SK-N-SH (cell line): ENCODE data around the gene VPS26B. TPM values are rescaled to one million over a fixed set of nuclear protein-coding genes. Genes with fewer than 3 reads are reported as not detected.
A peak's percentile ranks its signal among the peaks of the same experiment; 100 is the strongest.

ENCODE experiments used
- CTCF ChIA-PET: fragments of 300-600, 350-600 bp; formaldehyde crosslinking; extraction: SDS; loops from one replicate; lab custom pipeline; 2021; lab: Yijun Ruan, JAX
- POLR2A ChIA-PET: fragments of 350-600 bp; sonication (Branson Sonifier 250); formaldehyde crosslinking; extraction: SDS; loops from one replicate; lab custom pipeline; 2020; ENCODE audit warnings: antibody characterized with exemption, inconsistent platforms; lab: Yijun Ruan, JAX
- DNase-seq: peaks from one replicate; pipeline ENCODE4 v3.0.0; 2012
- H2AFZ ChIP-seq: fragments of 200-600 bp; sonication (generic); 2 replicates; pipeline ENCODE4 v1.8.1; 2016; ENCODE audit warnings: antibody characterized with exemption, mild to moderate bottlenecking, low read depth
- H3F3A ChIP-seq: fragments of 200-600 bp; sonication (generic); replicated peaks from 2 replicates; pipeline ENCODE3; 2016; ENCODE audit warnings: antibody characterized with exemption, mild to moderate bottlenecking; ENCODE audit not compliant: insufficient read depth
- H3K27ac ChIP-seq, 2 experiments: fragments of 200-500 bp in 1 of 2; fragments of 200-600 bp in 1 of 2; sonication (Bioruptor generic) in 1 of 2; sonication (generic), shearing (Covaris generic) in 1 of 2; 2 replicates each; pipeline versions ENCODE4 v1.5.1 to v1.6.1; 2014 to 2016; ENCODE audit warnings: low read depth in 2 of 2, inconsistent platforms in 1 of 2, low read length in 1 of 2, mild to moderate bottlenecking in 1 of 2, mixed read lengths in 1 of 2
- H3K27me3 ChIP-seq: fragments of 200-600 bp; sonication (generic), shearing (Covaris generic); 2 replicates; pipeline ENCODE4 v1.6.1; 2016; ENCODE audit warnings: mixed run types; ENCODE audit not compliant: insufficient read depth
- H3K36me3 ChIP-seq, 2 experiments: fragments of 200-500 bp in 1 of 2; fragments of 200-600 bp in 1 of 2; sonication (Bioruptor generic) in 1 of 2; sonication (generic) in 1 of 2; replicated peaks in 1 of 2; 2 replicates each; pipeline versions ENCODE3 to v1.5.1; 2014 to 2016; ENCODE audit warnings: low read length in 1 of 2, mild to moderate bottlenecking in 1 of 2; ENCODE audit not compliant: insufficient read depth in 2 of 2, control insufficient read depth in 1 of 2
- H3K4me1 ChIP-seq, 2 experiments: fragments of 200-500 bp in 1 of 2; fragments of 200-600 bp in 1 of 2; sonication (Bioruptor generic) in 1 of 2; sonication (generic), shearing (Covaris generic) in 1 of 2; 2 replicates each; pipeline versions ENCODE4 v1.5.1 to v1.6.1; 2014 to 2016; ENCODE audit warnings: low read depth in 1 of 2, low read length in 1 of 2, mixed run types in 1 of 2; ENCODE audit not compliant: insufficient read depth in 2 of 2, control insufficient read depth in 1 of 2
- H3K4me2 ChIP-seq: fragments of 200-600 bp; sonication (generic), shearing (Covaris generic); 2 replicates; pipeline ENCODE4 v1.6.1; 2017; ENCODE audit warnings: mixed run types
- H3K4me3 ChIP-seq, 2 experiments: fragments of 200-500 bp in 1 of 2; fragments of 200-600 bp in 1 of 2; sonication (Bioruptor generic) in 1 of 2; sonication (generic), shearing (Covaris generic) in 1 of 2; 2 replicates each; pipeline versions ENCODE4 v1.5.1 to v1.8.1; 2014 to 2016; ENCODE audit warnings: low read depth in 2 of 2, inconsistent platforms in 1 of 2, low read length in 1 of 2, mild to moderate bottlenecking in 1 of 2, mixed read lengths in 1 of 2, moderate library complexity in 1 of 2
- H3K79me2 ChIP-seq: fragments of 200-600 bp; sonication (generic); 2 replicates; pipeline ENCODE4 v1.8.1; 2017; ENCODE audit warnings: mild to moderate bottlenecking; ENCODE audit not compliant: insufficient read depth
- H3K9ac ChIP-seq: fragments of 200-600 bp; sonication (generic); 2 replicates; pipeline ENCODE4 v1.6.1; 2017; ENCODE audit warnings: mixed run types
- H3K9me2 ChIP-seq: fragments of 200-600 bp; sonication (generic); 2 replicates; pipeline ENCODE4 v1.6.1; 2017; ENCODE audit warnings: mixed run types
- H3K9me3 ChIP-seq: fragments of 200-600 bp; sonication (generic); 2 replicates; pipeline ENCODE4 v1.6.1; 2017; ENCODE audit warnings: mixed run types, mild to moderate bottlenecking, moderate library complexity
- H4K20me1 ChIP-seq: fragments of 200-600 bp; sonication (generic); 2 replicates; pipeline ENCODE4 v1.6.1; 2017; ENCODE audit warnings: mild to moderate bottlenecking, mixed run types; ENCODE audit not compliant: insufficient read depth
- CHD2 ChIP-seq: fragments of 150-350 bp; IDR thresholded peaks from 2 replicates; pipeline ENCODE4 v1.6.1; 2018; ENCODE audit warnings: low read length; ENCODE audit not compliant: partially characterized antibody
- ELF1 ChIP-seq: IDR thresholded peaks from 2 replicates; pipeline ENCODE4 v1.4.0; 2012
- IRF3 ChIP-seq: fragments of 150-350 bp; IDR thresholded peaks from 2 replicates; pipeline ENCODE4 v1.6.1; 2016; ENCODE audit warnings: mild to moderate bottlenecking, low read depth, low read length
- JUND ChIP-seq: IDR thresholded peaks from 2 replicates; pipeline ENCODE4 v1.4.0; 2012
- MXI1 ChIP-seq: IDR thresholded peaks from 2 replicates; pipeline ENCODE4 v1.6.1; 2012; ENCODE audit warnings: mild to moderate bottlenecking, low read depth, low read length, improper control_type of control experiment
- RAD21 ChIP-seq: IDR thresholded peaks from 2 replicates; pipeline ENCODE4 v1.6.1; 2012; ENCODE audit warnings: mild to moderate bottlenecking, low read length
- USF2 ChIP-seq: fragments of 150-350 bp; IDR thresholded peaks from 2 replicates; pipeline ENCODE4 v1.6.1; 2017; ENCODE audit warnings: antibody characterized with exemption, low read length, low read depth, borderline replicate concordance
- WGBS: methylation state at CpG from one replicate; pipeline ENCODE4 v1.1.6; 2017; ENCODE audit warnings: low lambda C conversion rate; 5-methylcytosine and 5-hydroxymethylcytosine counted together
- polyA plus RNA-seq, 3 experiments: library from polyadenylated mRNA; depleted of rRNA; stranded (reverse); fragments of >200 nt; gene quantifications; 2 replicates each; pipeline ENCODE4 v1.2.3, GENCODE V29; 2012
- TF ChIP-seq, protein P1 (sequence below): IDR thresholded peaks from 2 replicates; pipeline ENCODE4 v1.4.0; 2012; ENCODE audit warnings: low read depth
- TF ChIP-seq, protein P2 (sequence below): fragments of 200-600 bp; sonication (generic); IDR thresholded peaks from 2 replicates; pipeline ENCODE4 v1.6.1; 2017; ENCODE audit warnings: antibody characterized with exemption, mild to moderate bottlenecking, moderate library complexity

The VPS26B gene
- polyA plus RNA-seq, 1 of the 3 experiments (the other 2 are of a cell fraction) = 53.0 TPM

GRCh38 chr11:134224710-134225664 is 516 bp downstream of the VPS26B start:
- peak; percentile 66 for DNase-seq
- H3K79me2 ChIP-seq = peaks cover 83% of the 10 kb centered on the region
- peak; percentile 89 for TF ChIP-seq MXI1
- TF ChIP-seq ELF1 = no peak
- TF ChIP-seq, protein P1, sequence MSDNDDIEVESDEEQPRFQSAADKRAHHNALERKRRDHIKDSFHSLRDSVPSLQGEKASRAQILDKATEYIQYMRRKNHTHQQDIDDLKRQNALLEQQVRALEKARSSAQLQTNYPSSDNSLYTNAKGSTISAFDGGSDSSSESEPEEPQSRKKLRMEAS = peak; percentile 27; the same call in 1 of the 2 replicates
- peaks cover 13% of the 10 kb centered on the region for H4K20me1 ChIP-seq
- ChIA-PET POLR2A (interaction anchor here (0.6 to 1.2 kb wide), 7 partner anchors 8 to 41 kb away, joined by 3 to 7 read pairs (median 3); partner anchors contain the start of gene ACAD8), CTCF (interaction anchor here (0.6 to 2.9 kb wide), 5 partner anchors 10 to 51 kb away, joined by 3 to 13 read pairs (median 5); partner anchors contain the start of gene GLB1L3)
- peaks cover 6 to 41% of the 10 kb centered on the region in 2 experiments; a peak in 3 of 4 replicates for H3K4me1 ChIP-seq
- no peaks in the 10 kb centered on the region for H3K9me2 ChIP-seq
- no peaks in the 10 kb centered on the region for H3F3A ChIP-seq
- peak overlapping the region; percentile 79 to 94 for H3K4me3 ChIP-seq
- H2AFZ ChIP-seq = peak overlapping the region; percentile 50
- peak overlapping the region; percentile 88 for H3K4me2 ChIP-seq
- no peaks in the 10 kb centered on the region for H3K9me3 ChIP-seq
- peak overlapping the region; percentile 85 to 90; a peak in 3 of 4 replicates for H3K27ac ChIP-seq
- H3K9ac ChIP-seq = peak overlapping the region; percentile 78
- 0% methylated on average over 24 of the region's 93 CpGs for WGBS
- no peaks in the 10 kb centered on the region for H3K27me3 ChIP-seq
- H3K36me3 ChIP-seq = peaks cover 12 to 17% of the 10 kb centered on the region in 2 experiments

DNA sequence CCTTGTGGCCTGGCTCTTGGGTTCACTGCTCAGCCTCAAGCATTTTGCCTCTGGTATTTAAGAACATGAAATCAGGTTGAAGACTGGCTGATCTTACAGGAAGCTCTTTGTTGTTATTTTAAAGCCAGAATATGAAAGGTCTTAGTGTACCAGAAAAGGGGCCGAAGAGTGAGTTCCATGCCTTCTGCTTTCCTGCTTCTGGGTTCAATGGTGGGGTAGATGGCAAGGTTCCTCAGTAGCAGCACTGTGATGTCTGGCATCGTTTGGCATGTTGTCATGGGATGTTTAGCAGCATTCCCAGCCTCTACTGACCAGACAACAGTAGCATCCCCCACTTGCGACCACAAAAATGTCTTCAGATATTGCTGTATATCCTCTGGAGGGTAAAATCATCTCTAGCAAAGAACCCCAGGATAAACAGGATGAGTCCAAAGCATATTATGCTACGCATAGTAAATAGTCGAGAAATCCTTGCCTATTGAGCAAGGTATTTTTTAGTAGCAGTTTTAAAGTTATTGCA is 2.4 kb downstream of the VPS26B start:
- no peak for DNase-seq
- WGBS = 87% methylated on average over 5 of the region's 5 CpGs
- TF ChIP-seq JUND (no peak), CHD2 (no peak), RAD21 (no peak), IRF3 (no peak), USF2 (no peak)
- TF ChIP-seq, protein P2, sequence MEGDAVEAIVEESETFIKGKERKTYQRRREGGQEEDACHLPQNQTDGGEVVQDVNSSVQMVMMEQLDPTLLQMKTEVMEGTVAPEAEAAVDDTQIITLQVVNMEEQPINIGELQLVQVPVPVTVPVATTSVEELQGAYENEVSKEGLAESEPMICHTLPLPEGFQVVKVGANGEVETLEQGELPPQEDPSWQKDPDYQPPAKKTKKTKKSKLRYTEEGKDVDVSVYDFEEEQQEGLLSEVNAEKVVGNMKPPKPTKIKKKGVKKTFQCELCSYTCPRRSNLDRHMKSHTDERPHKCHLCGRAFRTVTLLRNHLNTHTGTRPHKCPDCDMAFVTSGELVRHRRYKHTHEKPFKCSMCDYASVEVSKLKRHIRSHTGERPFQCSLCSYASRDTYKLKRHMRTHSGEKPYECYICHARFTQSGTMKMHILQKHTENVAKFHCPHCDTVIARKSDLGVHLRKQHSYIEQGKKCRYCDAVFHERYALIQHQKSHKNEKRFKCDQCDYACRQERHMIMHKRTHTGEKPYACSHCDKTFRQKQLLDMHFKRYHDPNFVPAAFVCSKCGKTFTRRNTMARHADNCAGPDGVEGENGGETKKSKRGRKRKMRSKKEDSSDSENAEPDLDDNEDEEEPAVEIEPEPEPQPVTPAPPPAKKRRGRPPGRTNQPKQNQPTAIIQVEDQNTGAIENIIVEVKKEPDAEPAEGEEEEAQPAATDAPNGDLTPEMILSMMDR = no peak
- Histone ChIP-seq H3K27ac (peak overlapping the region in 1 of 2 experiments; percentile 28; a peak in 1 of 4 replicates), H3K79me2 (peaks cover 83% of the 10 kb centered on the region), H4K20me1 (peaks cover 16% of the 10 kb centered on the region), H3K4me2 (peak overlapping the region; percentile 88), H3K9ac (no peak overlapping the region), H3F3A (no peaks in the 10 kb centered on the region), H3K36me3 (peaks cover 5 to 7% of the 10 kb centered on the region in 2 experiments), H3K9me2 (no peaks in the 10 kb centered on the region), H2AFZ (no peak overlapping the region), H3K9me3 (no peaks in the 10 kb centered on the region), H3K4me3 (peak overlapping the region in 1 of 2 experiments; percentile 79; a peak in 3 of 4 replicates), H3K27me3 (no peaks in the 10 kb centered on the region), H3K4me1 (peaks cover 6 to 59% of the 10 kb centered on the region in 2 experiments; a peak in 3 of 4 replicates)
- ChIA-PET CTCF (interaction anchor here (1.4 to 1.5 kb wide), 3 partner anchors 35 to 288 kb away, joined by 3 to 5 read pairs (median 3); no protein-coding TSS in a partner anchor), POLR2A (no interaction called here)
